Prostate gland (tissue), 2 donors: ENCODE data around the gene GHR. TPM values are rescaled to one million over a fixed set of nuclear protein-coding genes. Genes with fewer than 3 reads are reported as not detected.
"Not testable (repeated sequence)": the region's sequence is repeated elsewhere in the genome, so short reads cannot be mapped to it uniquely, and the experiment has no call there.

Experiments used
- DNase-seq: peaks from one replicate; pipeline ENCODE4 v3.0.0-alpha.2; 2019; ENCODE audit warnings: low spot score
- H3K27ac ChIP-seq, 2 donors: fragments of 200-600 bp; sonication (generic); 2 replicates each; pipeline ENCODE4 v1.5.1; 2017 to 2019
- H3K27me3 ChIP-seq: fragments of 200-600 bp; sonication (generic); replicated peaks from 2 replicates; pipeline ENCODE4 v1.5.1; 2019; ENCODE audit not compliant: insufficient read depth
- H3K36me3 ChIP-seq, 2 donors: fragments of 200-600 bp; sonication (generic); 1 replicate in 1 of 2; 2 replicates in 1 of 2; pipeline versions ENCODE4 v1.5.1 to v1.8.1; 2017 to 2019
- H3K4me1 ChIP-seq: fragments of 200-600 bp; sonication (generic); replicated peaks from 2 replicates; pipeline ENCODE4 v1.5.1; 2019
- H3K4me3 ChIP-seq, 2 donors: fragments of 200-600 bp; sonication (generic); 2 replicates each; pipeline ENCODE4 v1.5.1; 2017 to 2019
- H3K9me3 ChIP-seq: fragments of 200-600 bp; sonication (generic); 2 replicates; pipeline ENCODE4 v1.5.1; 2017
- POLR2A ChIP-seq: fragments of 450-650 bp; IDR thresholded peaks from one replicate; pipeline ENCODE4 v1.6.1; 2016; ENCODE audit warnings: antibody characterized with exemption, mild to moderate bottlenecking
- POLR2AphosphoS5 ChIP-seq: sonication (generic); formaldehyde crosslinking; IDR thresholded peaks from one replicate; pipeline ENCODE4 v1.6.1; 2017; ENCODE audit warnings: antibody characterized with exemption
- WGBS: methylation state at CpG from one replicate; pipeline ENCODE4 v1.1.5; 2018; 5-methylcytosine and 5-hydroxymethylcytosine counted together
- intact Hi-C: fragments of 100-400 bp; cut with DNase I; formaldehyde crosslinking; loops from one replicate; pipeline ENCODE4 v1.14.2; 2022
- total RNA-seq, 2 donors: library from RNA; depleted of rRNA; stranded (reverse); fragments of >200 nt; gene quantifications; one replicate each; pipeline ENCODE4 v1.1.0, GENCODE V29; 2016
- TF ChIP-seq, protein P1 (sequence below), 4 experiments: fragments of 200-600 bp in 2 of 4; fragments of 450-650 bp in 2 of 4; sonication (generic) in 2 of 4; IDR thresholded peaks; 1 replicate in 3 of 4; 2 replicates in 1 of 4; pipeline ENCODE4 v1.5.1; 2016 to 2019; ENCODE audit warnings: antibody characterized with exemption in 4 of 4, mild to moderate bottlenecking in 2 of 4, moderate library complexity in 2 of 4

Gene GHR
- total RNA-seq, 2 donors from 2014 or later: 11.8 to 15.5 TPM

DNA sequence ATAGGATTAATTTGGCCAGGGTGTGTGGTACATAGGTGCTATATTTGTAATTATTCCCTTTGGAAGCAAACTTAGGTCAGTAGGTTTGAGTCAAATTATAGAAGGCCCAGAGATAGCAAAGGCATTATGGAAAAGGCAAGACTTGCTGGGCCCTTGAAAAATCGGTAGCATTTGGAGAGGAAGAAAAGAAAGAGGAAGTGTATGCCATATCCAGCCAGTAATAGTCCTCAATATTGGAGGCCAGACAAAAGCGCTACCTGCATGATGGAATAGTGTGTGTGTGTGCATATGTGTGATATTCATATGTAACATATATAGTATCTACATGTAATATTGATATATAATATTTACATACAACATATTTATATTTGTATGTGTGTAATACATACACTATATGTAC, 146.1 kb downstream of the GHR start:
- no peak overlapping the region for H3K4me3 ChIP-seq
- intact Hi-C loops: no loop called here
- H3K9me3 ChIP-seq: no peaks in the 10 kb centered on the region
- WGBS: 96% methylated on average over 2 of the region's 2 CpGs
- DNase-seq: no peak
- no peaks in the 10 kb centered on the region for H3K4me1 ChIP-seq
- no peak overlapping the region for H3K27ac ChIP-seq
- TF ChIP-seq, protein P1, sequence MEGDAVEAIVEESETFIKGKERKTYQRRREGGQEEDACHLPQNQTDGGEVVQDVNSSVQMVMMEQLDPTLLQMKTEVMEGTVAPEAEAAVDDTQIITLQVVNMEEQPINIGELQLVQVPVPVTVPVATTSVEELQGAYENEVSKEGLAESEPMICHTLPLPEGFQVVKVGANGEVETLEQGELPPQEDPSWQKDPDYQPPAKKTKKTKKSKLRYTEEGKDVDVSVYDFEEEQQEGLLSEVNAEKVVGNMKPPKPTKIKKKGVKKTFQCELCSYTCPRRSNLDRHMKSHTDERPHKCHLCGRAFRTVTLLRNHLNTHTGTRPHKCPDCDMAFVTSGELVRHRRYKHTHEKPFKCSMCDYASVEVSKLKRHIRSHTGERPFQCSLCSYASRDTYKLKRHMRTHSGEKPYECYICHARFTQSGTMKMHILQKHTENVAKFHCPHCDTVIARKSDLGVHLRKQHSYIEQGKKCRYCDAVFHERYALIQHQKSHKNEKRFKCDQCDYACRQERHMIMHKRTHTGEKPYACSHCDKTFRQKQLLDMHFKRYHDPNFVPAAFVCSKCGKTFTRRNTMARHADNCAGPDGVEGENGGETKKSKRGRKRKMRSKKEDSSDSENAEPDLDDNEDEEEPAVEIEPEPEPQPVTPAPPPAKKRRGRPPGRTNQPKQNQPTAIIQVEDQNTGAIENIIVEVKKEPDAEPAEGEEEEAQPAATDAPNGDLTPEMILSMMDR (IDR thresholded peaks at IDR 0.05): no peak
- TF ChIP-seq POLR2AphosphoS5: no peak
- no peak for TF ChIP-seq POLR2A
- H3K36me3 ChIP-seq: no peaks in the 10 kb centered on the region
- H3K27me3 ChIP-seq: no peaks in the 10 kb centered on the region

DNA sequence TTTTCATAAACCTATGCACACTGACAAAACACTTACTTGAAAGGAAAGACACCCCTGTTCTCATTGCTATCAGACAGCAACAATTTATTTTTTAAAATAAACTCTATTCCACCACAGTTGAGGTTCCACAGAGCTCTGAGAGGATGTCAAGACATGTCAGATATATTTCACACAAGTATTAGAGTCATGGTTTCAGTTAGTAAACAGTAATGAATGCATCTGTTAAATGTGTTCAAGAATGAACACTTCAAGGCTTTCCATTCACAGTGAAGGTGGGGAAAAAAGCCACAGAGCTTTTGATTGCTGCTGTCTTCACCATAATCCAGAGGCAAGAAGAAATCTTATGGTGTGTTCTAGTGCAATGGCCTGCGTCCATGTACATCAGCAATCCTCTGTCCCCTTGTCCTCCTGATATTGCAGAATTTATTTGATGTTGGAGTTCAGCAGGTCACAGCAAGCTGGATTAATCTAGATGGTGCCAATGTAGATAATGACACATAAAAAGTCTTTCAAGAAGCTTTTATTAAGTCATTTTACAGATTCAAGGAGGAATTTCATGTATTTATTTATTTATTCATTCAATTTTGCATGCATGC, 146.8 kb downstream of the GHR start:
- no peaks in the 10 kb centered on the region for H3K36me3 ChIP-seq
- no peaks in the 10 kb centered on the region for H3K9me3 ChIP-seq
- no peak for DNase-seq
- no peaks in the 10 kb centered on the region for H3K4me1 ChIP-seq
- H3K4me3 ChIP-seq: no peak overlapping the region
- intact Hi-C loops: no loop called here
- WGBS: 90% methylated on average over 1 of the region's 1 CpG
- no peak overlapping the region for H3K27ac ChIP-seq
- TF ChIP-seq, protein P1 (IDR thresholded peaks at IDR 0.05): no peak
- TF ChIP-seq POLR2AphosphoS5: no peak
- no peak for TF ChIP-seq POLR2A
- no peaks in the 10 kb centered on the region for H3K27me3 ChIP-seq

DNA sequence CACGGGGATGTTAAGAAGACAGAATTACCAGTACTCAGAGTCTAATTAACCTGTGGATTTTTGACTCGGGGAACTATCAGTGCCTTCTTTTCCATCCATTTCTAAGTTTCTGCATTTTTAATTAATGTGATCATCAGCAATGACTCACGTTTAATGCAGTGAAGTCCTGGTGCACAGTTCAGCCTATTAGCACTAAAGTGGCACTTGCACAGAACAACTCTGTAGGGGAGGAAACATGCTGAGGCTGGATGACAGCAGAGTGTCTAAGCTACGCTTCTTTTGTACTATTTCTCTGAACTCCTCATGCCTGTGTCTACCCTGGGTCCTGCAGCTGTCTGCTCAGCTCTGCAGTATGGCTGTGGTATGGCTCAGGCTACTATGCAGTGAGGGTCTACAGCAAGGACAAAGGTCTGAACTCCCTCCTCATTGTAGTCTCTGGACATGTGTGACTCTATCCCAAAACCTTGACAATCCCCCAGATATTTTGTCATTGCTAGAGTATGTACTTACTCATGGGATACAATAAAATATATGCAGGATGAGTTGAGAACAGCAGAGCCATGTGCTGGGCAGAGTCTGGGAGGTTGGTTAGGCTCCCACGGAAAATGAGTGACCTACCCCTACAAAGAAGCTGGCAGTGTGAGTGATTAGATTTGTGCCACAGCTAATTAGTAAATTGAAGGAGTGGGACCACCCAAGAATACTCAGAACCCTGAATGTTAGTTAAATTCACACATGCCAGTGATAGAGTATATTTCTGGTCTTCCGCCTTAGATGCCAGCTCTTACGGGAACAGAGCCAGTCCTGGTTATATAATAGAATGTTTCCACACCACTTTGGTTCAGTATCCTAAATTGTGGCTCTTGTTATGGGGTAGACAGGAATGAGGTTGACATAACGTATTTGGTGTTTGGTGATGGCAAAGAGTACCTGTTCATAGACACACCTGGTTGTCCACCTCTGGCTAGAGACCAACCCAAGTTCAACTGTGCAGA, 148.0 kb downstream of the GHR start:
- intact Hi-C loops: no loop called here
- Histone ChIP-seq H3K4me1 (no peaks in the 10 kb centered on the region), H3K4me3 (no peak overlapping the region), H3K27me3 (no peaks in the 10 kb centered on the region), H3K27ac (no peak overlapping the region), H3K36me3 (no peaks in the 10 kb centered on the region), H3K9me3 (no peaks in the 10 kb centered on the region)
- TF ChIP-seq POLR2A: no peak
- no peak for TF ChIP-seq POLR2AphosphoS5
- no peak for DNase-seq
- WGBS: 84% methylated on average over 8 of the region's 8 CpGs

DNA sequence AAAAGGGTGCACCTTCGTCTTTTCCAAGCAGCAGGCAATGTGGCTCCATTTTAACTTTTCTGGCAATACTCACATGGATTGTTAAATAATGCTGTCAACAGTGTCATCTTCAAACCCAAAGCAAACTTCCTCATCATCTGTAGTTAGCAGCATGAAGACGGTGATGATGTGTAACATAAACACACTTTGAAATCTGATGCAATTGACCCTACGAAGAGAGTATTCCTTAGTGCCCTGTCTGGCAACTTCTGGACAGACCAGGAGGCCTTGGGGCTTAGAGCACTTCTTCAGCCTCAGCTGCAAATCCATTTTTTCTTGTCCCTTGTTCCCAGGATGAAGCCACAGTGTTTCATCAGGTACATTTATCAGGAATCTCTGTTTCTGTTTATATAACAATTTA, 149.1 kb downstream of the GHR start:
- Histone ChIP-seq H3K27me3 (no peaks in the 10 kb centered on the region), H3K9me3 (no peaks in the 10 kb centered on the region), H3K27ac (no peak overlapping the region), H3K4me1 (no peaks in the 10 kb centered on the region), H3K4me3 (no peak overlapping the region), H3K36me3 (no peaks in the 10 kb centered on the region)
- no peak for DNase-seq
- intact Hi-C loops: no loop called here
- TF ChIP-seq, protein P1 (IDR thresholded peaks at IDR 0.05): no peak
- no peak for TF ChIP-seq POLR2A
- TF ChIP-seq POLR2AphosphoS5: no peak
- 81% methylated on average over 3 of the region's 3 CpGs for WGBS

DNA sequence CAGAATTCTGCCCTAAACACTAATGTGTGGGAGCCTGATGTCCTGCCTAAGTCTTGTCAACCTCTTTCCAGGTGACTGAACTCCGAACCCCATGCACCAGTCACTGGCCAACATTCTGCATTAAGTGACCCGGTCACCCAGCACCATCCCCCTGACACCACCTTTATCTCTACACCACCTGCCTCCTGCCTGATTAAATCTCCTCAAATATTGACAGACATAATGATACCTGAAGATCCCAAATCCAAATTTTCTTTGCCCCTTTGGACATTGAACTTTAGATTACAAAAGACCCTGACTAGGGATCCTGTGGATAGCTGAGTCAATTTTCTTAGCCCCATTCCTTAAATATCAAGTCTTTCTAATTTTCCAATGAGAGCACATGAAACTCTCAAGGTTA, 150.1 kb downstream of the GHR start:
- Histone ChIP-seq H3K27ac (no peak overlapping the region), H3K36me3 (no peaks in the 10 kb centered on the region), H3K4me1 (no peaks in the 10 kb centered on the region), H3K4me3 (no peak overlapping the region), H3K27me3 (no peaks in the 10 kb centered on the region), H3K9me3 (no peaks in the 10 kb centered on the region)
- TF ChIP-seq, protein P1 (IDR thresholded peaks at IDR 0.05): no peak
- TF ChIP-seq POLR2A (no peak), POLR2AphosphoS5 (no peak)
- intact Hi-C loops: no loop called here
- no peak for DNase-seq
- WGBS: 96% methylated on average over 2 of the region's 2 CpGs

DNA sequence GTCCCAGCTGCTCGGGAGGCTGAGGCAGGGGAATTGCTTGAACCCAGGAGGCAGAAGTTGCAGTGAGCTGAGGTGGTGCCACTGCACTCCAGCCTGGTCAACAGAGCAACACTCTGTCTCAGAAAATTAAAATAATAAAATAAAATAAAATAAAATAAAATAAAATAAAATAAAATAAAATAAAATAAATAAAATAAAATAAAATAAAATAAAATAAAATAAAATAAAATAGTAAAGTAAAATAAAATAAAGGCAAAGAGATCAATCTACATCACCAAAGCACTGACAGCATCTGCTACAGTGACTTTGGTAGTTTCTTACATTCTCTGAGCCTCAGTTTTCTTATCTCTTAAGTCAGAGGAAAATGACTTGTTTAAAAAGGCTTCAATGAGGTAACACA, 152.7 kb downstream of the GHR start:
- H3K27me3 ChIP-seq, H3K4me1 ChIP-seq, H3K27ac ChIP-seq, H3K36me3 ChIP-seq, intact Hi-C loops, H3K9me3 ChIP-seq, DNase-seq, H3K4me3 ChIP-seq: not testable (repeated sequence)
- WGBS: 96% methylated on average over 1 of the region's 1 CpG

DNA sequence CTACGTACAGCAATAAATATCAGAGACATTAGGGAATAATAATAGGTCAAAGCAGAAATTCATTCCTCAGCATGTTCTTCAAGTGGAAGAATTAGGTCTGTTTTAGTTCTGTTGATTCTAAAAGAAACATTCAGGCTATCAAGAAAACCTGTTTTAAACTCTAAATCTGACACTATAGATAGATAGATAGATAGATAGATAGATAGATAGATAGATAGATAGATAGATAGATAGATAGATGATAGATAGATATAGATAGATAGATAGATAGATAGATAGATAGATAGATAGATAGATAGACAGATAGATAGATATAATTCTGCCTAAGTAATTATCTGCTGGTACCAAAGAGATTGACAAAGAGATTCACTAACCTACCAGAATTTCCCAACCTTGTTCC, 155.7 kb downstream of the GHR start:
- H3K4me3 ChIP-seq, intact Hi-C loops, H3K27me3 ChIP-seq, H3K9me3 ChIP-seq, DNase-seq, H3K36me3 ChIP-seq, H3K27ac ChIP-seq, H3K4me1 ChIP-seq: not testable (repeated sequence)
- 98% methylated on average over 1 of the region's 1 CpG for WGBS
